Measurements from ENCODE around the gene ZNF324.
A peak's percentile ranks its signal among the peaks of the same experiment; 100 is the strongest.
"Not testable (repeated sequence)": the region's sequence is repeated elsewhere in the genome, so short reads cannot be mapped to it uniquely, and the experiment has no call there.

Gene ZNF324

DNA sequence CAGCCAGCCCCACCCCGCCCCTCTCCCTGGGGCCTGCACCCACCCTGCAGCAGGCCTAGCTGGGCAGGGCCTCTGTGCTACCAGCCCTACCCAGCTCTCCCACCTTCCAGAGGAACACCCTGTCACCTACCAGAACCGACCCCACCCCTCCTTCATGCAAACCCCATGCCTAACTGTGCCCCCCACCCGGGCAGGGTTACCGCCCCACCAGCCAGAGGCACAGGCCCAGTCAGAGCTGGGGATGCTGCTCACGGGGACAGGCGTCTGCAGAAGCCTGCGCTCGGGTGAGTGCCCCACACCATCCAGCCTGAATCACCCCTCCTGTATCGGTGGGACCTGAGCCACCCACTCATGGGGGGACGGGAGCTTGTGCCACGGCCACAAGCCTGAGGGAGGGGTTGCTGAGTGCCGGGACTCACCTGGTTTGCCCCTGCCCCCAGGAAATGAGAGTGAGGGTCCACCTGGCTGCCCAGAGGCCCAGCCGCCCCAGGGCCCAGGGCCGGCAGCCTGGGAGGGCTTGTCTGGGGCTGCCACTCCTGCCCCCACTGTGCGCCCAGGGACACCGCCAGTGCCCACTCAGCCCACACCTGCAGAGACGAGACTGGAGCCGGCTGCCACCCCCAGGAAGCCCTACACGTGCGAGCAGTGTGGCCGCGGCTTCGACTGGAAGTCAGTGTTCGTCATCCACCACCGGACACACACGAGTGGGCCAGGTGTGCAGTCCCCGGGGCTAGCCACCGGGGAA lies 13.0 kb downstream of the ZNF324 start:
- no peak for DNase-seq (ENCODE audit: low read depth, low spot score)
- H3K27ac ChIP-seq (ENCODE audit: low read length): no peak overlapping the region
- H3K4me3 ChIP-seq (ENCODE audit: low read length): no peak overlapping the region
- no peaks in the 10 kb centered on the region for H3K27me3 ChIP-seq (ENCODE audit: control insufficient read depth, insufficient read depth, low read length)
- H3K36me3 ChIP-seq (ENCODE audit: control insufficient read depth, insufficient read depth, low read length): no peaks in the 10 kb centered on the region
- H3K4me1 ChIP-seq (ENCODE audit: control insufficient read depth, insufficient read depth, low read length): peaks cover 3% of the 10 kb centered on the region; the same call in 1 of the 2 replicates
- whole genome bisulfite sequencing (ENCODE audit: insufficient coverage, insufficient read length): no CpG with 5 or more reads among the region's 28 CpGs
- no peaks in the 10 kb centered on the region for H3K9me3 ChIP-seq (ENCODE audit: control insufficient read depth, insufficient read depth, low read length)

- WGBS (ENCODE audit: insufficient coverage, insufficient read length): no CpG with 5 or more reads among the region's 20 CpGs
- H3K9me3 ChIP-seq (ENCODE audit: control insufficient read depth, insufficient read depth, low read length): no peaks in the 10 kb centered on the region
- no peak overlapping the region for H3K27ac ChIP-seq (ENCODE audit: low read length)
Measured at GRCh38 chr19:58480481-58480830, 13.6 kb downstream of the ZNF324 start.

DNA sequence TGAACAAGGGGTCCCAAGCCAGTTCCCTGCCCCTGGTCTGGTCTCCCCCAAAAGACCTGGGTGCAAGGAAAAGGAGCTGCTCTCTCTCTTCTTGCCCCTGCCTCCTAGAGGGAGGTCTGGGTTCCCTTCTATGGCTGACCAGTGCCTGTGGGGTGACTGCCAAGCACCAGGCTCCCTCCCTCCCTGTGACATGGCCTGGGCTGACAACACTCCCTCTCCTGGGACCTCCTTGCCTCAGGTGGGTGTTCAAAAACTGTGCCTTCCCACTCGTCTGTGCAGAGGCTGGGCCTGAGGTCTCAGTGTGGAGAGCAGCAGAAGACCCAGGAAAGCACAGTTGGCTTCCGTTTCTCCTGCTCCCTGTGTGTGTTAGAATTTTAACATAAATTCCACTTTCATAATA lies 14.0 kb downstream of the ZNF324 start:
- Histone ChIP-seq H3K4me3 (ENCODE audit: low read length) (no peak overlapping the region), H3K27me3 (ENCODE audit: control insufficient read depth, insufficient read depth, low read length) (no peaks in the 10 kb centered on the region), H3K9me3 (ENCODE audit: control insufficient read depth, insufficient read depth, low read length) (no peaks in the 10 kb centered on the region), H3K36me3 (ENCODE audit: control insufficient read depth, insufficient read depth, low read length) (no peaks in the 10 kb centered on the region), H3K4me1 (ENCODE audit: control insufficient read depth, insufficient read depth, low read length) (peaks cover 3% of the 10 kb centered on the region; the same call in 1 of the 2 replicates), H3K27ac (ENCODE audit: low read length) (no peak overlapping the region)
- WGBS (ENCODE audit: insufficient coverage, insufficient read length): no CpG with 5 or more reads among the region's 2 CpGs
- no peak for DNase-seq (ENCODE audit: low read depth, low spot score)

More at GRCh38 chr19:58480481-58480830, 13.6 kb downstream of the ZNF324 start:
- no peak overlapping the region for H3K4me3 ChIP-seq (ENCODE audit: low read length)
- no peaks in the 10 kb centered on the region for H3K36me3 ChIP-seq (ENCODE audit: control insufficient read depth, insufficient read depth, low read length)
- H3K27me3 ChIP-seq (ENCODE audit: control insufficient read depth, insufficient read depth, low read length): no peaks in the 10 kb centered on the region
- no peak for DNase-seq (ENCODE audit: low read depth, low spot score)
- H3K4me1 ChIP-seq (ENCODE audit: control insufficient read depth, insufficient read depth, low read length): peaks cover 3% of the 10 kb centered on the region; the same call in 1 of the 2 replicates

DNA sequence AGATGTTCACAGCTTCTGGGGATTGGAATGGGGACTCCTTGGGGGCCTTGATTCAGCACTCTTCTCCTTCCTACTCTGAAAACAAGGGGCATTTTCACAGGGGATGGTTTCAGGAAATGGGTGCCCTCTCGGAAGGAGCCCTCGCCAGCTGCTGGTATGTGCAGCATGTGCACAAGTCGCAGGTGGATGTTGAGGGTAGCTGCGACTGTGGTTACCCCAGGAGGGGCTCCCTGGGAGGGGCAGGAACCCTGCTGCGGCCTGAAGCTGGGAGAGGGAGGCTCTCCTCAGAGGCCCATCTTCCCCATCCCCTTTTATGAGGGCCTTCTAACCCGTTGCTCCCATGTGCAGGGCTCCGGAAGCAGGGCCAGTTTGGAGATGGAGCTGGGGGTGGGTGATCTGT lies 15.5 kb downstream of the ZNF324 start:
- Histone ChIP-seq H3K9me3 (ENCODE audit: control insufficient read depth, insufficient read depth, low read length) (no peaks in the 10 kb centered on the region), H3K27me3 (ENCODE audit: control insufficient read depth, insufficient read depth, low read length) (no peaks in the 10 kb centered on the region), H3K36me3 (ENCODE audit: control insufficient read depth, insufficient read depth, low read length) (no peaks in the 10 kb centered on the region), H3K27ac (ENCODE audit: low read length) (no peak overlapping the region), H3K4me3 (ENCODE audit: low read length) (no peak overlapping the region), H3K4me1 (ENCODE audit: control insufficient read depth, insufficient read depth, low read length) (no peaks in the 10 kb centered on the region)
- no CpG with 5 or more reads among the region's 7 CpGs for WGBS (ENCODE audit: insufficient coverage, insufficient read length)
- no peak for DNase-seq (ENCODE audit: low read depth, low spot score)

GRCh38 chr19:58483776-58484175 lies 16.9 kb downstream of the ZNF324 start:
- H3K9me3 ChIP-seq (ENCODE audit: control insufficient read depth, insufficient read depth, low read length): no peaks in the 10 kb centered on the region
- H3K4me1 ChIP-seq (ENCODE audit: control insufficient read depth, insufficient read depth, low read length): no peaks in the 10 kb centered on the region
- DNase-seq (ENCODE audit: low read depth, low spot score): no peak
- no peaks in the 10 kb centered on the region for H3K27me3 ChIP-seq (ENCODE audit: control insufficient read depth, insufficient read depth, low read length)
- no peaks in the 10 kb centered on the region for H3K36me3 ChIP-seq (ENCODE audit: control insufficient read depth, insufficient read depth, low read length)
- whole genome bisulfite sequencing (ENCODE audit: insufficient coverage, insufficient read length): no CpG with 5 or more reads among the region's 2 CpGs
- no peak overlapping the region for H3K4me3 ChIP-seq (ENCODE audit: low read length)
- no peak overlapping the region for H3K27ac ChIP-seq (ENCODE audit: low read length)

GRCh38 chr19:58484349-58484748 lies 17.5 kb downstream of the ZNF324 start:
- not testable (repeated sequence) for H3K9me3 ChIP-seq (ENCODE audit: control insufficient read depth, insufficient read depth, low read length); H3K4me3 ChIP-seq (ENCODE audit: low read length); H3K27me3 ChIP-seq (ENCODE audit: control insufficient read depth, insufficient read depth, low read length); H3K27ac ChIP-seq (ENCODE audit: low read length); H3K4me1 ChIP-seq (ENCODE audit: control insufficient read depth, insufficient read depth, low read length); H3K36me3 ChIP-seq (ENCODE audit: control insufficient read depth, insufficient read depth, low read length); DNase-seq (ENCODE audit: low read depth, low spot score)
- WGBS (ENCODE audit: insufficient coverage, insufficient read length): 100% methylated on average over 1 of the region's 5 CpGs

- H3K4me3 ChIP-seq (ENCODE audit: low read length): no peak overlapping the region
- no peaks in the 10 kb centered on the region for H3K36me3 ChIP-seq (ENCODE audit: control insufficient read depth, insufficient read depth, low read length)
- H3K27ac ChIP-seq (ENCODE audit: low read length): no peak overlapping the region
- no peaks in the 10 kb centered on the region for H3K9me3 ChIP-seq (ENCODE audit: control insufficient read depth, insufficient read depth, low read length)
- no peak for DNase-seq (ENCODE audit: low read depth, low spot score)
- WGBS (ENCODE audit: insufficient coverage, insufficient read length): no CpG with 5 or more reads among the region's 5 CpGs
- no peaks in the 10 kb centered on the region for H3K4me1 ChIP-seq (ENCODE audit: control insufficient read depth, insufficient read depth, low read length)
- no peaks in the 10 kb centered on the region for H3K27me3 ChIP-seq (ENCODE audit: control insufficient read depth, insufficient read depth, low read length)
Measured at GRCh38 chr19:58491393-58491792, 24.5 kb downstream of the ZNF324 start.

DNA sequence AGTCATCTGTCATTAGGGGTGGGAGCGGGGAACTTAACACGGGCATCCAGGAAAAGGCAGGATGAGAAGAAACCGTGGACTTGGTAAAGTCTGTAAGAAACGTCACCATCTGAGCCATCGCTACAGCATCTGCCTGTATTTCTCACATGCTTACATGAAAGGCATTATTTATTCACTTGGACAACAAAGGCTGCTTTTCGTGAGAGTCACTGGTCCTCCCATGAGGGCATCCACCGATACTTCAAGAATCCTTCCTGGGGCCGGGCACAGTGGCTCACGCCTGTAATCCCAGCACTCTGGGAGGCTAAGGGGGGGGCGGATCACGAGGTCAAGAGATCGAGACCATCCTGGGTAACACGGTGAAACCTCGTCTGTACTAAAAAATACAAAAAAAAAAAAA lies 25.4 kb downstream of the ZNF324 start:
- Histone ChIP-seq H3K27ac (ENCODE audit: low read length) (no peak overlapping the region), H3K4me1 (ENCODE audit: control insufficient read depth, insufficient read depth, low read length) (no peaks in the 10 kb centered on the region), H3K4me3 (ENCODE audit: low read length) (no peak overlapping the region), H3K9me3 (ENCODE audit: control insufficient read depth, insufficient read depth, low read length) (no peaks in the 10 kb centered on the region), H3K36me3 (ENCODE audit: control insufficient read depth, insufficient read depth, low read length) (no peaks in the 10 kb centered on the region), H3K27me3 (ENCODE audit: control insufficient read depth, insufficient read depth, low read length) (no peaks in the 10 kb centered on the region)
- DNase-seq (ENCODE audit: low read depth, low spot score): no peak
- WGBS (ENCODE audit: insufficient coverage, insufficient read length): no CpG with 5 or more reads among the region's 14 CpGs

DNA sequence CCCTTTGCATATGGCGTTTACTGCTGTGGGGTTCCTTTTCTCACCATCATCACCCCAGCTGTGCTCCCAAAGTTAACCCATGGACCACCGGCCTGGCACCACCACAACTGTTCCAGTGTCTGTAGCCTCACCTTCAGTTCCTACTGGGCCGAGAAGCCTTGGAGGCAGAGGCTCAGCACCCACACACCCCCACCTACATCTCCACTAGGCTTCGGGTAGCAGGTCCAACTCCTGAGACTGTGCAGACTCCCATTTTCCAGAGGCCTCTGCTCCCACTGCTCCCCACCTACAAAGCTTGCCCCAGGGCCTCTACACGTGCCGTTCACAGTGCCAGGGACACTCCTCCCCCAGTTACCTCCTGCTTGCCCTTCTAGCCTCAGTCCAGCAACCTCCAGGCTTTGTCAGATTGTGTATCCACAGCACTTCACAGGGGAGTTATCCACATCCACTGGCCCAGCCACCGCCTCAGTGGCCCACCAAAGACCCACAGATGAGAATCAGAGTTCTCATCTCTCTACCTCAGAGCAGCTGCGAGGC lies 30.8 kb downstream of the ZNF324 start:
- Histone ChIP-seq H3K4me1 (ENCODE audit: control insufficient read depth, insufficient read depth, low read length) (peaks cover 4% of the 10 kb centered on the region; the same call in 1 of the 2 replicates), H3K4me3 (ENCODE audit: low read length) (no peak overlapping the region), H3K27me3 (ENCODE audit: control insufficient read depth, insufficient read depth, low read length) (no peaks in the 10 kb centered on the region), H3K27ac (ENCODE audit: low read length) (no peak overlapping the region), H3K36me3 (ENCODE audit: control insufficient read depth, insufficient read depth, low read length) (no peaks in the 10 kb centered on the region), H3K9me3 (ENCODE audit: control insufficient read depth, insufficient read depth, low read length) (no peaks in the 10 kb centered on the region)
- DNase-seq (ENCODE audit: low read depth, low spot score): no peak
- WGBS (ENCODE audit: insufficient coverage, insufficient read length): no CpG with 5 or more reads among the region's 8 CpGs

- Histone ChIP-seq H3K27ac (ENCODE audit: low read length) (no peak overlapping the region), H3K27me3 (ENCODE audit: control insufficient read depth, insufficient read depth, low read length) (no peaks in the 10 kb centered on the region)
Measured at GRCh38 chr19:58498316-58499020, 31.6 kb downstream of the ZNF324 start.

More at GRCh38 chr19:58498316-58499020, 31.6 kb downstream of the ZNF324 start:
- Histone ChIP-seq H3K4me3 (ENCODE audit: low read length) (peak overlapping the region; percentile 82), H3K36me3 (ENCODE audit: control insufficient read depth, insufficient read depth, low read length) (no peaks in the 10 kb centered on the region), H3K4me1 (ENCODE audit: control insufficient read depth, insufficient read depth, low read length) (peaks cover 4% of the 10 kb centered on the region; the same call in 1 of the 2 replicates), H3K9me3 (ENCODE audit: control insufficient read depth, insufficient read depth, low read length) (no peaks in the 10 kb centered on the region)
- no peak for DNase-seq (ENCODE audit: low read depth, low spot score)
- no CpG with 5 or more reads among the region's 22 CpGs for WGBS (ENCODE audit: insufficient coverage, insufficient read length)
